ENCODE data around the gene MIAT. TPM values are rescaled to one million over a fixed set of nuclear protein-coding genes. Genes with fewer than 3 reads are reported as not detected.

MIAT gene
- total and polyA plus RNA-seq, 2 donors (not counting 3 experiments of a cell fraction or from before 2014, with no cell fraction given), result 0.03 to 0.80 TPM

GRCh38 chr22:26616650-26617049 is 40.7 kb upstream of the MIAT start:
- Histone ChIP-seq H3K36me3 (ENCODE audit: control insufficient read depth in 2 of 2, extremely low read depth in 1 of 2, insufficient read depth in 2 of 2, low read length in 2 of 2) (no peaks in the 10 kb centered on the region), H3K9me3 (replicated peaks; ENCODE audit: control insufficient read depth, insufficient read depth, low read length) (no peaks in the 10 kb centered on the region), H3K27ac (ENCODE audit: insufficient read depth, low read depth, low read length) (no peak overlapping the region), H2AFZ (ENCODE audit: low read depth, low read length) (no peak overlapping the region), H3K4me2 (ENCODE audit: insufficient read depth, low read length) (no peak overlapping the region), H3K4me3 (replicated peaks in 1 of 3; ENCODE audit: insufficient read depth in 1 of 3, low read depth in 1 of 3, low read length in 3 of 3) (no peak overlapping the region), H4K20me1 (replicated peaks; ENCODE audit: control insufficient read depth, extremely low read depth, insufficient read depth, low read length) (no peaks in the 10 kb centered on the region), H3K27me3 (ENCODE audit: control insufficient read depth in 2 of 2, insufficient read depth in 2 of 2, low read length in 2 of 2) (peaks cover 3 to 17% of the 10 kb centered on the region in 2 experiments), H3K9ac (replicated peaks; ENCODE audit: extremely low read depth, insufficient read depth, low read length) (no peak overlapping the region), H3K4me1 (ENCODE audit: control insufficient read depth, extremely low read depth, insufficient read depth, low read length) (no peaks in the 10 kb centered on the region), H3K79me2 (ENCODE audit: control insufficient read depth, insufficient read depth, low read length) (no peaks in the 10 kb centered on the region), H3K9me1 (replicated peaks; ENCODE audit: control insufficient read depth, extremely low read depth, insufficient read depth, low read length) (no peaks in the 10 kb centered on the region)
- no peak for DNase-seq (ENCODE audit: low read depth, low spot score)
- no TSS peak for BruUV-seq (replicated peaks)
- dilution Hi-C loops (cut with MboI; ENCODE audit: extremely low pct_ligation_motif_present, low sequenced_read_pairs), result no loop called here
- POLR2A ChIA-PET, result no interaction called here
- no peak for TF ChIP-seq GATA2 (IDR thresholded peaks at IDR 0.05; ENCODE audit: insufficient read depth, insufficient read length, low read depth, low read length)
- no peak for TF ChIP-seq MYC (IDR thresholded peaks at IDR 0.05; ENCODE audit: low read depth, low read length)
- TF ChIP-seq, protein P1, sequence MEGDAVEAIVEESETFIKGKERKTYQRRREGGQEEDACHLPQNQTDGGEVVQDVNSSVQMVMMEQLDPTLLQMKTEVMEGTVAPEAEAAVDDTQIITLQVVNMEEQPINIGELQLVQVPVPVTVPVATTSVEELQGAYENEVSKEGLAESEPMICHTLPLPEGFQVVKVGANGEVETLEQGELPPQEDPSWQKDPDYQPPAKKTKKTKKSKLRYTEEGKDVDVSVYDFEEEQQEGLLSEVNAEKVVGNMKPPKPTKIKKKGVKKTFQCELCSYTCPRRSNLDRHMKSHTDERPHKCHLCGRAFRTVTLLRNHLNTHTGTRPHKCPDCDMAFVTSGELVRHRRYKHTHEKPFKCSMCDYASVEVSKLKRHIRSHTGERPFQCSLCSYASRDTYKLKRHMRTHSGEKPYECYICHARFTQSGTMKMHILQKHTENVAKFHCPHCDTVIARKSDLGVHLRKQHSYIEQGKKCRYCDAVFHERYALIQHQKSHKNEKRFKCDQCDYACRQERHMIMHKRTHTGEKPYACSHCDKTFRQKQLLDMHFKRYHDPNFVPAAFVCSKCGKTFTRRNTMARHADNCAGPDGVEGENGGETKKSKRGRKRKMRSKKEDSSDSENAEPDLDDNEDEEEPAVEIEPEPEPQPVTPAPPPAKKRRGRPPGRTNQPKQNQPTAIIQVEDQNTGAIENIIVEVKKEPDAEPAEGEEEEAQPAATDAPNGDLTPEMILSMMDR (IDR thresholded peaks at IDR 0.05; ENCODE audit: extremely low read depth in 1 of 2, insufficient read depth in 1 of 2, low read depth in 1 of 2, low read length in 2 of 2), result no peak
- no peak for TF ChIP-seq MAX (IDR thresholded peaks at IDR 0.05; ENCODE audit: insufficient read depth, insufficient read length)
- no peak for TF ChIP-seq POLR2AphosphoS5 (IDR thresholded peaks at IDR 0.05; ENCODE audit: insufficient read depth, low read depth, low read length)
- TF ChIP-seq EZH2 (IDR thresholded peaks at IDR 0.05; ENCODE audit: borderline replicate concordance, low read depth, low read length, severe bottlenecking), result no peak
- TF ChIP-seq POLR2A (IDR thresholded peaks at IDR 0.05; ENCODE audit: low read depth, low read length), result no peak
- TF ChIP-seq FOS (IDR thresholded peaks at IDR 0.05; ENCODE audit: borderline replicate concordance, insufficient read depth, low read length), result no peak
- TF ChIP-seq JUN (IDR thresholded peaks at IDR 0.05; ENCODE audit: borderline replicate concordance, insufficient read depth, insufficient read length, low read depth), result no peak
- FAIRE-seq, result no peak
- CTCF ChIA-PET, result interaction anchor here (0.9 to 1.2 kb wide), 2 partner anchors 13 to 17 kb away, joined by 3 read pairs; no protein-coding TSS in a partner anchor
- intact Hi-C loops (cut with micrococcal nuclease), result no loop called here
